CD4-positive, alpha-beta memory T cell (primary cell): ENCODE data around the gene ELF5. TPM values are rescaled to one million over a fixed set of nuclear protein-coding genes. Genes with fewer than 3 reads are reported as not detected.

Source experiments
- CTCF ChIA-PET: fragments of 350-600 bp; sonication (Branson Sonifier 250); formaldehyde crosslinking; loops from one replicate; lab custom pipeline; 2021; ENCODE audit warnings: inconsistent platforms; ENCODE audit not compliant: partially characterized antibody; lab: Charles Lee
- POLR2A ChIA-PET: fragments of 350-600 bp; sonication (Branson Sonifier 250); formaldehyde crosslinking; loops from one replicate; lab custom pipeline; 2021; ENCODE audit not compliant: partially characterized antibody; lab: Charles Lee
- DNase-seq, 5 donors: peaks; one replicate each; pipeline versions ENCODE4 v3.0.0 to v3.0.0-alpha.2; 2020 to 2022; ENCODE audit warnings: mixed read lengths in 1 of 5
- H3K27ac ChIP-seq: one replicate; pipeline ENCODE4 v1.7.0; 2013; ENCODE audit warnings: low read depth, low read length
- H3K27me3 ChIP-seq: 2 replicates; pipeline ENCODE4 v1.7.0; 2013; ENCODE audit warnings: mild to moderate bottlenecking, low read length, moderate library complexity; ENCODE audit not compliant: insufficient read depth
- H3K36me3 ChIP-seq: 2 replicates; pipeline ENCODE4 v1.7.0; 2013; ENCODE audit warnings: mild to moderate bottlenecking, low read length, moderate library complexity; ENCODE audit not compliant: insufficient read depth
- H3K4me1 ChIP-seq: 2 replicates; pipeline ENCODE4 v1.7.0; 2013; ENCODE audit warnings: mild to moderate bottlenecking, low read length, moderate library complexity; ENCODE audit not compliant: insufficient read depth
- H3K4me3 ChIP-seq, 2 donors: one replicate each; pipeline ENCODE4 v1.7.0; 2013; ENCODE audit warnings: low read length in 2 of 2, mild to moderate bottlenecking in 1 of 2
- H3K9me3 ChIP-seq, 2 donors: one replicate each; pipeline ENCODE4 v1.7.0; 2013; ENCODE audit warnings: low read length in 2 of 2, control low read depth in 1 of 2; ENCODE audit not compliant: control insufficient read depth in 1 of 2
- H3K27ac Mint-ChIP-seq, 7 donors: one replicate each; pipeline ENCODE4 v1.8.0; 2020 to 2021; ENCODE audit warnings: mixed read lengths in 7 of 7, mild to moderate bottlenecking in 6 of 7, inconsistent platforms in 3 of 7, moderate library complexity in 3 of 7
- H3K27me3 Mint-ChIP-seq, 2 donors: one replicate each; pipeline ENCODE4 v1.8.0; 2020 to 2021; ENCODE audit warnings: mixed read lengths in 2 of 2
- H3K36me3 Mint-ChIP-seq, 2 donors: one replicate each; pipeline ENCODE4 v1.8.0; 2020 to 2021; ENCODE audit warnings: mixed read lengths in 2 of 2, inconsistent platforms in 1 of 2, mild to moderate bottlenecking in 1 of 2
- H3K4me1 Mint-ChIP-seq, 4 donors: one replicate each; pipeline ENCODE4 v1.8.0; 2020 to 2021; ENCODE audit warnings: mixed read lengths in 4 of 4, mild to moderate bottlenecking in 1 of 4
- H3K4me3 Mint-ChIP-seq, 8 donors: one replicate each; pipeline ENCODE4 v1.8.0; 2020 to 2021; ENCODE audit warnings: mixed read lengths in 8 of 8, mild to moderate bottlenecking in 7 of 8, moderate library complexity in 6 of 8, inconsistent platforms in 3 of 8
- H3K9me3 Mint-ChIP-seq, 8 donors: one replicate each; pipeline ENCODE4 v1.8.0; 2020 to 2021; ENCODE audit warnings: mixed read lengths in 8 of 8, mild to moderate bottlenecking in 5 of 8, inconsistent platforms in 3 of 8, moderate library complexity in 1 of 8
- intact Hi-C: fragments of 100-400 bp; cut with micrococcal nuclease; formaldehyde crosslinking; loops from one replicate; pipeline ENCODE4 v1.15.1; 2023
- polyA plus RNA-seq, 2 donors: library from polyadenylated mRNA; unstranded; fragments of 300-500 nt; fragmentation: Illumina TruSeq; gene quantifications; one replicate each; pipeline ENCODE4 v1.2.3, GENCODE V29; 2021
- total RNA-seq, 2 experiments: library from RNA; stranded (reverse); gene quantifications; one replicate each; pipeline ENCODE4 v1.2.3, GENCODE V29; 2021

Gene ELF5
- total and polyA plus RNA-seq, 4 experiments from 2014 or later: not detected

- ChIA-PET POLR2A (no interaction called here), CTCF (interaction anchor here (0.9 to 1.7 kb wide), 2 partner anchors 22 to 60 kb away, joined by 3 to 4 read pairs; no protein-coding TSS in a partner anchor)
- H3K4me1 Mint-ChIP-seq: peaks cover 0 to 3% (median 0%) of the 10 kb centered on the region in 4 donors
- no peaks in the 10 kb centered on the region for H3K36me3 Mint-ChIP-seq
- H3K9me3 ChIP-seq: no peaks in the 10 kb centered on the region
- H3K27me3 ChIP-seq: no peaks in the 10 kb centered on the region
- H3K4me1 ChIP-seq: no peaks in the 10 kb centered on the region
- no peak overlapping the region for H3K27ac ChIP-seq
- peaks cover 3 to 7% of the 10 kb centered on the region in 2 donors for H3K27me3 Mint-ChIP-seq
- no peak overlapping the region for H3K4me3 Mint-ChIP-seq
- peaks cover 0 to 1% (median 0%) of the 10 kb centered on the region in 8 donors for H3K9me3 Mint-ChIP-seq
- H3K36me3 ChIP-seq: no peaks in the 10 kb centered on the region
- intact Hi-C loops: loop anchor here (10.0 kb wide), 1 partner anchor 1233 kb away; the partner anchor contains the start of gene TRIM44
- H3K4me3 ChIP-seq: no peak overlapping the region
- no peak overlapping the region for H3K27ac Mint-ChIP-seq
- no peak for DNase-seq
Observed at GRCh38 chr11:34431979-34432378, 81.6 kb downstream of the ELF5 start.

Other genes starting within 250 kb of the ELF5 start
- gene ABTB2, start 155.8 kb downstream of the ELF5 start, total RNA-seq: under 1 TPM; 0.35 to 0.39 TPM
- gene ABTB2, start 155.8 kb downstream of the ELF5 start, polyA plus RNA-seq: not detected
- gene CAT, start 74.9 kb downstream of the ELF5 start, total RNA-seq: 10 to 100 TPM; 35.1 to 38.4 TPM
- gene CAT, start 74.9 kb downstream of the ELF5 start, polyA plus RNA-seq: 100 to 1,000 TPM in 1 of 2 donors, 10 to 100 TPM in 1; 81.1 to 156 TPM
- gene EHF, start 107.3 kb upstream of the ELF5 start, total RNA-seq: not detected
- not detected for gene EHF, start 107.3 kb upstream of the ELF5 start, polyA plus RNA-seq